ENCODE results near the gene NT5M. TPM values are rescaled to one million over a fixed set of nuclear protein-coding genes. Genes with fewer than 3 reads are reported as not detected.
A peak's percentile ranks its signal among the peaks of the same experiment; 100 is the strongest.

The NT5M gene
- total and polyA plus RNA-seq, 9 of the 15 experiments (the other 6 are each of a cell fraction or from before 2014, with no cell fraction given): 0.24 to 10.1 (median 3.4) TPM

DNA sequence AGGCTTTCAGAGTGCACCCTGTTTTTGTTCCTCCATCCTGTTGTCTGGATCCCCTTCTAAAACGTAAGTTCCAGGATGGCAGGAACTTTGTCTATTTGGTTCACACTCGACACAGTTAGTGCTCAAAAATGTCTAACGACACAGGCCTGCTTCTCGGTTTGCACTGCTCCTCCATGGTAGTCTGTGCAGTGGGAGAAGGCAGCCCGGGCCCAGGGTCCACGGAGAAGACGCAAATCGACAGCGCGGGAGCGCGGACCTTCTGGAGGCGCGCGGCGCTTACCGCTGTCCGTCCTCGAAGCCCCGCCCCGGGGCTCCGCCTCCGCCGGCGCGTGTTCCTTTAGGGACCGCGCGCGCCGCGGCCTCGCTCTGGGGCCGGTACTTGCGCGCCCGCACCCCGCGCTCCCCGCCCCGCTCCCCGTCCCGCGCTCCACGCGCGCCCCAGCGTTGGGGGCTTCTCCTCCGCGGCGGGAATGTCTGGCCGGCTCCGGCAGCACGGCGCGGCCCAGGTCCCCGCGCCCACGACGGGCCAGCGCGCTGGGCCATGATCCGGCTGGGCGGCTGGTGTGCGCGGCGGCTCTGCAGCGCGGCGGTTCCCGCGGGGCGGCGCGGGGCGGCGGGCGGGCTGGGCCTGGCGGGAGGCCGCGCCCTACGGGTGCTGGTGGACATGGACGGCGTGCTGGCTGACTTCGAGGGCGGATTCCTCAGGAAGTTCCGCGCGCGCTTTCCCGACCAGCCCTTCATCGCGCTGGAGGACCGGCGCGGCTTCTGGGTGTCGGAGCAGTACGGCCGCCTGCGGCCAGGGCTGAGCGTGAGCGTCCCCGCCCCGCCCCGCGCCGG is at the start of gene NT5M (continued):
- peak; percentile 20; the same call in 1 of the 2 replicates for TF ChIP-seq ETS1 (conservative IDR thresholded peaks at IDR 0.05; ENCODE audit: control insufficient read depth, low read depth, low read length)
- no peak for TF ChIP-seq ZNF507 (tag; conservative IDR thresholded peaks at IDR 0.05)
- no peak for TF ChIP-seq TGIF2 (CRISPR knock-in tag; IDR thresholded peaks at IDR 0.05)
- no peak for TF ChIP-seq NUFIP1 (IDR thresholded peaks at IDR 0.05; ENCODE audit: partially characterized antibody)
- TF ChIP-seq, protein P1, sequence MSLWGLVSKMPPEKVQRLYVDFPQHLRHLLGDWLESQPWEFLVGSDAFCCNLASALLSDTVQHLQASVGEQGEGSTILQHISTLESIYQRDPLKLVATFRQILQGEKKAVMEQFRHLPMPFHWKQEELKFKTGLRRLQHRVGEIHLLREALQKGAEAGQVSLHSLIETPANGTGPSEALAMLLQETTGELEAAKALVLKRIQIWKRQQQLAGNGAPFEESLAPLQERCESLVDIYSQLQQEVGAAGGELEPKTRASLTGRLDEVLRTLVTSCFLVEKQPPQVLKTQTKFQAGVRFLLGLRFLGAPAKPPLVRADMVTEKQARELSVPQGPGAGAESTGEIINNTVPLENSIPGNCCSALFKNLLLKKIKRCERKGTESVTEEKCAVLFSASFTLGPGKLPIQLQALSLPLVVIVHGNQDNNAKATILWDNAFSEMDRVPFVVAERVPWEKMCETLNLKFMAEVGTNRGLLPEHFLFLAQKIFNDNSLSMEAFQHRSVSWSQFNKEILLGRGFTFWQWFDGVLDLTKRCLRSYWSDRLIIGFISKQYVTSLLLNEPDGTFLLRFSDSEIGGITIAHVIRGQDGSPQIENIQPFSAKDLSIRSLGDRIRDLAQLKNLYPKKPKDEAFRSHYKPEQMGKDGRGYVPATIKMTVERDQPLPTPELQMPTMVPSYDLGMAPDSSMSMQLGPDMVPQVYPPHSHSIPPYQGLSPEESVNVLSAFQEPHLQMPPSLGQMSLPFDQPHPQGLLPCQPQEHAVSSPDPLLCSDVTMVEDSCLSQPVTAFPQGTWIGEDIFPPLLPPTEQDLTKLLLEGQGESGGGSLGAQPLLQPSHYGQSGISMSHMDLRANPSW (CRISPR knock-in tag; IDR thresholded peaks at IDR 0.05): no peak
- TF ChIP-seq BRCA1 (IDR thresholded peaks at IDR 0.05): no peak
- no peak for TF ChIP-seq BRCA1 (CRISPR knock-in tag; IDR thresholded peaks at IDR 0.05)
- TF ChIP-seq CREB1 (IDR thresholded peaks at IDR 0.05): peak; percentile 71
- TF ChIP-seq CREB1 (CRISPR knock-in tag; IDR thresholded peaks at IDR 0.05): 0 out of 2 replicates have a peak, but pooled peaks have one; percentile 13
- peak; percentile 38; the same call in 1 of the 2 replicates for TF ChIP-seq SIN3B (IDR thresholded peaks at IDR 0.05; ENCODE audit: low read depth)
- TF ChIP-seq POU5F1 (IDR thresholded peaks at IDR 0.05; ENCODE audit: borderline replicate concordance, low read depth, low read length, partially characterized antibody): no peak
- TF ChIP-seq, protein P2, sequence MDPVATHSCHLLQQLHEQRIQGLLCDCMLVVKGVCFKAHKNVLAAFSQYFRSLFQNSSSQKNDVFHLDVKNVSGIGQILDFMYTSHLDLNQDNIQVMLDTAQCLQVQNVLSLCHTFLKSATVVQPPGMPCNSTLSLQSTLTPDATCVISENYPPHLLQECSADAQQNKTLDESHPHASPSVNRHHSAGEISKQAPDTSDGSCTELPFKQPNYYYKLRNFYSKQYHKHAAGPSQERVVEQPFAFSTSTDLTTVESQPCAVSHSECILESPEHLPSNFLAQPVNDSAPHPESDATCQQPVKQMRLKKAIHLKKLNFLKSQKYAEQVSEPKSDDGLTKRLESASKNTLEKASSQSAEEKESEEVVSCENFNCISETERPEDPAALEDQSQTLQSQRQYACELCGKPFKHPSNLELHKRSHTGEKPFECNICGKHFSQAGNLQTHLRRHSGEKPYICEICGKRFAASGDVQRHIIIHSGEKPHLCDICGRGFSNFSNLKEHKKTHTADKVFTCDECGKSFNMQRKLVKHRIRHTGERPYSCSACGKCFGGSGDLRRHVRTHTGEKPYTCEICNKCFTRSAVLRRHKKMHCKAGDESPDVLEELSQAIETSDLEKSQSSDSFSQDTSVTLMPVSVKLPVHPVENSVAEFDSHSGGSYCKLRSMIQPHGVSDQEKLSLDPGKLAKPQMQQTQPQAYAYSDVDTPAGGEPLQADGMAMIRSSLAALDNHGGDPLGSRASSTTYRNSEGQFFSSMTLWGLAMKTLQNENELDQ (CRISPR knock-in tag; IDR thresholded peaks at IDR 0.05; ENCODE audit: borderline replicate concordance): no peak
- TF ChIP-seq, protein P3, sequence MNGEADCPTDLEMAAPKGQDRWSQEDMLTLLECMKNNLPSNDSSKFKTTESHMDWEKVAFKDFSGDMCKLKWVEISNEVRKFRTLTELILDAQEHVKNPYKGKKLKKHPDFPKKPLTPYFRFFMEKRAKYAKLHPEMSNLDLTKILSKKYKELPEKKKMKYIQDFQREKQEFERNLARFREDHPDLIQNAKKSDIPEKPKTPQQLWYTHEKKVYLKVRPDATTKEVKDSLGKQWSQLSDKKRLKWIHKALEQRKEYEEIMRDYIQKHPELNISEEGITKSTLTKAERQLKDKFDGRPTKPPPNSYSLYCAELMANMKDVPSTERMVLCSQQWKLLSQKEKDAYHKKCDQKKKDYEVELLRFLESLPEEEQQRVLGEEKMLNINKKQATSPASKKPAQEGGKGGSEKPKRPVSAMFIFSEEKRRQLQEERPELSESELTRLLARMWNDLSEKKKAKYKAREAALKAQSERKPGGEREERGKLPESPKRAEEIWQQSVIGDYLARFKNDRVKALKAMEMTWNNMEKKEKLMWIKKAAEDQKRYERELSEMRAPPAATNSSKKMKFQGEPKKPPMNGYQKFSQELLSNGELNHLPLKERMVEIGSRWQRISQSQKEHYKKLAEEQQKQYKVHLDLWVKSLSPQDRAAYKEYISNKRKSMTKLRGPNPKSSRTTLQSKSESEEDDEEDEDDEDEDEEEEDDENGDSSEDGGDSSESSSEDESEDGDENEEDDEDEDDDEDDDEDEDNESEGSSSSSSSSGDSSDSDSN (IDR thresholded peaks at IDR 0.05; ENCODE audit: borderline replicate concordance in 1 of 2, low read depth in 2 of 2, low read length in 2 of 2): 0 out of 4 replicates have a peak, but pooled peaks of 1 of the 2 experiments have one; percentile 47
- TF ChIP-seq MTF1 (CRISPR knock-in tag; IDR thresholded peaks at IDR 0.05; ENCODE audit: borderline replicate concordance): no peak
- TF ChIP-seq, protein P4, sequence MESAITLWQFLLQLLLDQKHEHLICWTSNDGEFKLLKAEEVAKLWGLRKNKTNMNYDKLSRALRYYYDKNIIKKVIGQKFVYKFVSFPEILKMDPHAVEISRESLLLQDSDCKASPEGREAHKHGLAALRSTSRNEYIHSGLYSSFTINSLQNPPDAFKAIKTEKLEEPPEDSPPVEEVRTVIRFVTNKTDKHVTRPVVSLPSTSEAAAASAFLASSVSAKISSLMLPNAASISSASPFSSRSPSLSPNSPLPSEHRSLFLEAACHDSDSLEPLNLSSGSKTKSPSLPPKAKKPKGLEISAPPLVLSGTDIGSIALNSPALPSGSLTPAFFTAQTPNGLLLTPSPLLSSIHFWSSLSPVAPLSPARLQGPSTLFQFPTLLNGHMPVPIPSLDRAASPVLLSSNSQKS (CRISPR knock-in tag; IDR thresholded peaks at IDR 0.05): no peak
- peak; percentile 54; the same call in 1 of the 2 replicates for TF ChIP-seq L3MBTL2 (IDR thresholded peaks at IDR 0.05)
- 0 out of 2 replicates have a peak, but pooled peaks have one; percentile 7 for TF ChIP-seq TCF3 (CRISPR knock-in tag; IDR thresholded peaks at IDR 0.05)

Measured in K562 (cell line).